CD14-positive monocyte (primary cell): ENCODE measurements around the gene CACNA1B. TPM values are rescaled to one million over a fixed set of nuclear protein-coding genes. Genes with fewer than 3 reads are reported as not detected.

Experiments
- polyA plus RNA-seq, 3 donors: library from polyadenylated mRNA; depleted of rRNA in 1 of 3; unstranded in 2 of 3; stranded (reverse) in 1 of 3; fragments of 300-500 nt in 2 of 3; fragments of >200 nt in 1 of 3; fragmentation: Illumina TruSeq in 2 of 3; gene quantifications; 1 replicate in 2 of 3; 2 replicates in 1 of 3; pipeline ENCODE4 v1.2.3, GENCODE V29; 2012 to 2021
- small RNA-seq: library from RNA; depleted of rRNA; stranded (forward); fragments of <200 nt; gene quantifications from one replicate; pipeline ENCODE3, GENCODE V24; 2012; ENCODE audit warnings: low read depth; ENCODE audit not compliant: insufficient read length

Gene CACNA1B
- polyA plus RNA-seq, 3 donors, result not detected

Small RNAs within 50 kb of the gene (small RNA-seq; reads per million reads assigned to genes)
- gene AL591424.2 (not detected), gene MIR602 (not detected)
